Measurements from ENCODE around the gene GABBR2.
"Not testable (repeated sequence)": the region's sequence is repeated elsewhere in the genome, so short reads cannot be mapped to it uniquely, and the experiment has no call there.

The GABBR2 gene

GRCh38 chr9:98468567-98469239, 240.0 kb downstream of the GABBR2 start:
- DNase-seq, result no peak

GRCh38 chr9:98465799-98466198, 242.9 kb downstream of the GABBR2 start:
- DNase-seq, result no peak

GRCh38 chr9:98464156-98464690, 244.5 kb downstream of the GABBR2 start:
- DNase-seq, result not testable (repeated sequence)

DNA sequence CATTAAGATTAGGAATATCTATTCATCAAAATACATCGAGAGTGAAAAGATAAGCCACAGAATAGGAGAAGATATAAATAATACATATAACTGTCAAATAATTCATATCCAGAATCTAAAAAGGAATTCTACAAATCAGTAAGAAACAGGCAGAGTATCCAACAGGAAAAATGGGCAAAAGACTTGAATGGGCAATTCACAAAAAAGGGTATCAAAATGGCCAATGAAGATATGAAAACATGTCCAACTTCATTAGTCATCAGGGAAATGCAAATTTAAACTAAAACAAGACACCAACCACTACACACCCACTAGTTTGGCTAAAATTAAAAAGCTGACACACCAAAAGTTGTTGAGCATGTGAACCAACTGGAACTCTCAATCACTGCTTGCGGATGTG, 246.4 kb downstream of the GABBR2 start:
- no peak for DNase-seq

- DNase-seq, result no peak
These were observed 248.0 kb downstream of the GABBR2 start for GRCh38 chr9:98460704-98461103.

GRCh38 chr9:98457726-98458370, 250.9 kb downstream of the GABBR2 start:
- DNase-seq, result no peak

DNA sequence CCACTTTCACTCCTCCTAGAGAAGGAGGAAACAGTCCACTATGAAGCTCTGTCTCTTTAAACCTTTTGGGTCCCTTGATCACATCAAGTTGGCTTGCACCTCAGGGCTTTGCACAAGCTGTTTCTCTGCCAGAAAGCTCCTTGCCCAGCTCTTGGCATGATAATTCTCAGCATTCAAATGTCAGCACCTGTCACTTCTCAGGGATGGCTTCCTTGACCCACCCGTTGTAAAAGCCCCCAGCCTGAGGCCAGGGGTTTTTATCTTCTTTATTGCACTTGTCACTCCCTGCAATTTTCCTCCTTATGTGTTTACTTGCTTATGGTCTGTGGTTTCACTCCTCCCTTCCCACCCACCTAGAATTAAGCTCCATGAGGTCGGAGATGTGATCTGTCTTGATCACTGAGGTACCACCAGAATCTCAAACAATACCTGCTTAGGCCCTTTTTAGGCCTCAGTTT, 252.6 kb downstream of the GABBR2 start:
- DNase-seq, result no peak

GRCh38 chr9:98455256-98456155, 253.2 kb downstream of the GABBR2 start:
- peak; percentile 39 for DNase-seq

DNA sequence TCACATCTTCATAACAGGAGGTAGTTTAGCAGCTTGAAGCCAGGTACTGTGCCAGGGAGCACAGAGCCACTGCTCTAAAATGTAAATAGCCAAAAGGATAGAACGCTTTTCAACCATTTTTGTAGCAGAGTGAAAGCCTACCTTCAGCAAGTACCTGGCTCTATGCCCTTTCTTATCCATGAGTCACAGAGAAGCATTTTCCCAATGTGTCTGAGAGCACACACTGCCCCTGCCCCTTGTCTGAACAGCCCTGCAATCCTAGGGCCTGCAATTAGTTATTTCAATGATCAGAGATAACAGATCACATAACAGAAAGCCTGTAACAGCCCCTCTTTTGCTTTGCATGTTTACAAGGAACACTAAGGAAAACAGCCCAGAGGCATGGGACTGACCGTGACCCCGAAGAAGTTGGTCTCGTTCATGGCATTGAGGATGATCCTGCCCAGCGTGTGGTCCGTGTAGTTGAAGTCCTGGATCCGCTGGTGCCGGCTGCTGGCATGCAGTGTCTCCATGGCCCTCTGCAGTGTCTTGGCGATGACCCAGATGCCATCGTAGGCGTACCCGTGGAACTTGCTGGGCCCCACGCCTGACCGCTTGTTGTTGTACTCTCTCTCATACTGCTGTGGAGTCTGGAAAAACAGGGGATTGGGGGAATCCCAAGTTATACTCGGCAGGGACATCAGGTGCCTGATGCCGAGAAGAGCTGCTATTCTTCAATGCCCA, 255.0 kb downstream of the GABBR2 start:
- DNase-seq, result no peak

DNA sequence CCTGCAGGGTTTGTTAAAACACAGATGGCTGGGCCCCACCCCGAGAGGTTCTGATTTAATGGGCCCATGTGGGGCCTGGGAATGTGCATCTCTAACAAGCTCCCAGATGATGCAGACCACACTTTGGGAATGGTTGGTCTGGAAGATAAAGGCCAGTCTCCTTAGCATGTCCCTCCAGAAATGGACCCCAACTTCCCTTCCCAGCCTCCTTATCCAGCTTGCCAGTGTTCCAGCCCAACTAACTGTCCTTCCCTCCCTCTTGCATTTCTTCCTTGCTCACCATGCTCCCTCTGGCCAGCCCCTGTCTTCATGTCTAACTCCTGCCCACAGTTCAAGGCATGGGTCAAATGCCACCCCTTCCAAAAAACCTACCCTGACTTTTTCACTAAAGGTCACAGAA, 257.2 kb downstream of the GABBR2 start:
- DNase-seq, result no peak

DNA sequence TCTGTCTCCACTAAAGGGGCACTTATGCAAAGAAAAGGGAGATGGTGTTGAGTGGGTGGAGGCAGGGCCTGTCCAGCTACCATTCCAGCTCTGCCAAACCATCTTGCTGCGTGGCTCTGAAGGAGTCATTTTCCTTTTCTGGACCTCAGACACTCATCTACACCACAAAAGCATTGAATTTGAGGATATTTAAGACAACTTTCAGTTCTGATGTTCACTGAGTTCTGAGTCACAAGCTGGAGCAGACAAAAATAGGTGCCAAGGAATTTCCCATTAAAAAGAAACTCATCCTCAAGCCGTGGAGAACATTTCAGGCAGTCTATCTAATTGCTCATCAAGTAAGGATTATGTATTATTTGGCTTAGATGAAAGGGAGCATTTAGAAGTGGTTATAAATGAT, 258.2 kb downstream of the GABBR2 start:
- DNase-seq, result no peak

- DNase-seq, result no peak
These were observed 258.9 kb downstream of the GABBR2 start for GRCh38 chr9:98449871-98450270.

DNA sequence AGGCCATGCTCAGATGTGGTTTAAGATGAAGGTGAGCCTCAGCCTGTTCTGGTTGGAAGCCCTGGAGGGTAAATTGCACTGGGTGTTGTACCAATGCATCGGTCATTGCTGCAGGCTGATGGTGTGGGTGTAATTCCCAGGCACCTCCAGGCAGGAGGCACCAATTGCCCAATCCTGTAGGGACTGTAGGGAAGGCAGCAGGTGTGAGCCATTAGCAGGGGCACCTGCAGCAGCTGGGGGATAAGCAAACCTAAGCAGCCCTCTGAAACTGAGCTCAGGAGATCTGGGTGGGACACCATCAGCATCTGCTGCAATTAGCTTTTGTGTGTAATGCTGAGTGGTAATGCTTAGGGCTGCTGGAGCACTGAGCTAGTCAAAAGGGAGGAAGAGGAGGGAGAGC, 263.2 kb downstream of the GABBR2 start:
- no peak for DNase-seq

GRCh38 chr9:98444601-98445000, 264.1 kb downstream of the GABBR2 start:
- no peak for DNase-seq

GRCh38 chr9:98442541-98442940, 266.2 kb downstream of the GABBR2 start:
- DNase-seq, result no peak

- no peak for DNase-seq
These were observed 266.6 kb downstream of the GABBR2 start for GRCh38 chr9:98442114-98442513.

DNA sequence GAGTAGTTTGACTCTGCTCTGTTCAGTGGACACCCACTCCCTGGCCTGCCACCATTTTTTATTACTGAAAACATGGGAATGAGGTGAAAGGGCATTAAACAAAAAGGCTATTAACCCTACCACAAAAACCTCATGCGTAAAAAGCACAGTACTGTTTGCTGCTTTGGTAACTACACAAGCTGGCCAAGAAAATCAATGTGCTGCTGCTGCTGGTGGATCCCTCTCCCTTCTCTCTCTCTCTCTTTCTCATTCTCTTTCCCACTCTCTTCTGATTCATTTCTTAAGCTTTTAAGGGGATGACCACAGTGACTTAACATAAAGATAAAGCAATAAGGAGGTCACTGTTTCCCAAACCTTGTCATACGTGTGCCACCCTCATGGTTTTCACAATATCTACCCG, 270.1 kb downstream of the GABBR2 start:
- no peak for DNase-seq

- no peak for DNase-seq
These were observed 271.2 kb downstream of the GABBR2 start for GRCh38 chr9:98437458-98438034.

- DNase-seq, result no peak
These were observed 275.8 kb downstream of the GABBR2 start for GRCh38 chr9:98432960-98433359.

GRCh38 chr9:98432134-98432533, 276.6 kb downstream of the GABBR2 start:
- DNase-seq, result no peak

DNA sequence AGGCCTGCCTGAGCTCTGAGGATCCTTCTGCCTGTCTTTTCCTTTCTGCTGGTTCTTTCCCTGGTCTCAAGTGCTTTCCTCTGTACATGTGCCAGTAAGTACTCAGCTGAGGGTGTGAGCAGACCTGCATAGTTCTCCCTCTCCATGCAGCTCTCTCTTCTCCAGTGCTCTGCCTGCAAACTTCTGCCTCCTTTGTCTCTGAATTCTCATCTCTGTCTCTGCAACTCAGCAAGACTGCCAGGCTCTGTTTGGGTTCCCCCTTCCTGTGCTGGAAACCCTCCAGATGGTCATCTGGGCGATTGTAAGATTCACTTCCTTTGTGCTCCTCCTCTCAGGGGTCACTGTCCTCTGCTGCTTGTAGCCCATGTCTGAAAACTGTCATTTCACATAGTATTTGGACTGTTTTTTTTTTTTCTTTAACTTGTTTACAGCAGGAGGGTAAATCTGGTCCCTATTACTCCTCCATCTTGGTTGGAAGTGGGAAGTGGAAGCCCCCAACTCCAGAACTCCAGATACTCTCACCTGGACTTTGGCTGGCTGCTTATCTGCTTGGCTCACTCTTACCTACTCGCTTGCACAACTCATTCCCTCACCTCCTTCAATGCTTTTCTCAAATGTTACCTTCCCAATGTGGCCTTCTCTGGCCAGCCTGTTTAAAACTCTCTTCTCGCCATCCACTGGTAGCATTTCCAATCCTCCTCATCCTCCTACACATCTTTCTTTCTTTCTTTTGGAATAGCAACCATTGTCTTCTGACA, 278.0 kb downstream of the GABBR2 start:
- DNase-seq, result peak; percentile 21

GRCh38 chr9:98429613-98430012, 279.1 kb downstream of the GABBR2 start:
- peak; percentile 37 for DNase-seq
